HepG2 (cell line): ENCODE results near the gene TOP1. TPM values are rescaled to one million over a fixed set of nuclear protein-coding genes. Genes with fewer than 3 reads are reported as not detected.

ENCODE experiments used
- ATAC-seq: fragments of 200-7000 bp; cut with Tn5 transposase; 3 replicates; pipeline ENCODE4 v1.9.1; 2020; ENCODE audit warnings: mild to moderate bottlenecking, moderate library complexity
- BruUV-seq: library from RNA; stranded (reverse); fragments of 400-500 nt; replicated peaks from 2 replicates; lab custom pipeline; 2021; lab: Mats Ljungman, UMichigan
- CTCF ChIA-PET: fragments of 300-600 bp; formaldehyde crosslinking; extraction: SDS; loops from one replicate; lab custom pipeline; 2021; ENCODE audit warnings: low total read pairs, inconsistent platforms, low intra/inter-chr PET ratio; lab: Yijun Ruan, JAX
- POLR2A ChIA-PET: fragments of 350-600 bp; sonication (Branson Sonifier 250); formaldehyde crosslinking; loops from one replicate; lab custom pipeline; 2020; ENCODE audit warnings: antibody characterized with exemption, inconsistent platforms; lab: Yijun Ruan, JAX
- DNase-seq: peaks from one replicate; pipeline ENCODE4 v3.0.0-alpha.2; 2015; ENCODE audit warnings: low spot score
- FAIRE-seq: peaks from 3 replicates; lab custom pipeline; 2011; peaks lifted over from hg19 to GRCh38; lab: Jason Lieb, UNC
- H2AFZ ChIP-seq: one replicate; pipeline ENCODE4 v1.6.1; 2011; ENCODE audit warnings: low read length, inconsistent platforms
- H3K27ac ChIP-seq: fragments of 300-600 bp; 3 replicates; pipeline ENCODE4 v1.8.0; 2011; ENCODE audit warnings: mixed run types, mild to moderate bottlenecking, mixed read lengths, low read length, inconsistent platforms; ENCODE audit not compliant: insufficient read depth; ENCODE audit errors: extremely low read length
- H3K27me3 ChIP-seq, 2 experiments: fragments of 200-600 bp in 1 of 2; 2 replicates in 1 of 2; 3 replicates in 1 of 2; pipeline versions ENCODE4 v1.6.0 to v1.8.0; 2011; ENCODE audit warnings: low read length in 2 of 2, mild to moderate bottlenecking in 2 of 2, moderate library complexity in 2 of 2, inconsistent platforms in 1 of 2; ENCODE audit not compliant: insufficient read depth in 2 of 2, control insufficient read depth in 1 of 2
- H3K36me3 ChIP-seq, 2 experiments: fragments of 200-600 bp in 1 of 2; replicated peaks in 1 of 2; 2 replicates in 1 of 2; 3 replicates in 1 of 2; pipeline versions ENCODE4 v1.5.1 to v1.8.0; 2011; ENCODE audit warnings: low read length in 2 of 2, inconsistent platforms in 1 of 2; ENCODE audit not compliant: insufficient read depth in 2 of 2, control insufficient read depth in 1 of 2
- H3K4me1 ChIP-seq: 2 replicates; pipeline ENCODE4 v1.5.1; 2012; ENCODE audit warnings: low read length, inconsistent platforms; ENCODE audit not compliant: insufficient read depth
- H3K4me2 ChIP-seq: 2 replicates; pipeline ENCODE4 v1.6.0; 2011; ENCODE audit warnings: low read depth, low read length, inconsistent platforms
- H3K4me3 ChIP-seq, 3 experiments: fragments of 200-600 bp in 1 of 3; sonication (generic), shearing (Covaris generic) in 1 of 3; replicated peaks in 1 of 3; 2 replicates each; pipeline ENCODE4 v1.5.1; 2011 to 2016; ENCODE audit warnings: low read length in 3 of 3, inconsistent platforms in 2 of 3, low read depth in 2 of 3, mild to moderate bottlenecking in 2 of 3, control low read depth in 1 of 3, mixed read lengths in 1 of 3; ENCODE audit not compliant: insufficient read depth in 1 of 3
- H3K79me2 ChIP-seq: one replicate; pipeline ENCODE4 v1.6.1; 2011; ENCODE audit warnings: low read length, inconsistent platforms; ENCODE audit not compliant: insufficient read depth
- H3K9ac ChIP-seq: 2 replicates; pipeline ENCODE4 v1.6.0; 2011; ENCODE audit warnings: mild to moderate bottlenecking, low read depth, low read length, inconsistent platforms; ENCODE audit not compliant: insufficient read depth
- H3K9me3 ChIP-seq: 2 replicates; pipeline ENCODE4 v1.5.1; 2012; ENCODE audit warnings: mild to moderate bottlenecking, low read length
- H4K20me1 ChIP-seq: 2 replicates; pipeline ENCODE4 v1.6.0; 2011; ENCODE audit warnings: inconsistent platforms, mild to moderate bottlenecking, low read length, moderate library complexity; ENCODE audit not compliant: insufficient read depth
- CBX2 ChIP-seq, 2 experiments: fragments of 200-600 bp in 1 of 2; sonication (generic); formaldehyde crosslinking in 1 of 2; IDR thresholded peaks; 2 replicates each; pipeline versions ENCODE4 v1.7.0 to v1.8.1; 2018 to 2022; ENCODE audit warnings: low read depth in 2 of 2, low read length in 1 of 2, mild to moderate bottlenecking in 1 of 2, missing genetic modification reagents in 1 of 2
- KLF6 ChIP-seq: IDR thresholded peaks from 2 replicates; pipeline ENCODE4 v1.8.0; 2016; ENCODE audit warnings: missing biosample characterization, missing genetic modification reagents
- POLR2A ChIP-seq, 2 experiments: IDR thresholded peaks; 2 replicates each; pipeline ENCODE4 v1.6.1; 2011; ENCODE audit warnings: low read depth in 2 of 2, low read length in 2 of 2, mild to moderate bottlenecking in 1 of 2, moderate library complexity in 1 of 2; ENCODE audit not compliant: insufficient read depth in 1 of 2
- ZFY ChIP-seq: sonication (generic); formaldehyde crosslinking; IDR thresholded peaks from 2 replicates; pipeline ENCODE4 v1.4.0; 2020; ENCODE audit warnings: missing genetic modification reagents
- WGBS: methylation state at CpG from one replicate; pipeline ENCODE4 v1.1.6; 2017; ENCODE audit warnings: low lambda C conversion rate; 5-methylcytosine and 5-hydroxymethylcytosine counted together
- in situ Hi-C: cut with HindIII; loops from 2 replicates; pipeline ENCODE4 v1.10.0; 2017; ENCODE audit warnings: low pct_unique_long_range_greater_than_20kb; ENCODE audit not compliant: extremely low pct_ligation_motif_present
- intact Hi-C: fragments of 100-400 bp; cut with micrococcal nuclease; formaldehyde crosslinking; loops from one replicate; pipeline ENCODE4 v1.10.0; 2022; ENCODE audit not compliant: unreplicated experiment
- polyA plus RNA-seq, 8 experiments: library from polyadenylated mRNA; depleted of rRNA in 3 of 8; stranded (reverse) in 7 of 8; unstranded in 1 of 8; fragments of >200 nt; fragmentation: Illumina TruSeq in 4 of 8; extraction: Trizol in 4 of 8; gene quantifications; 2 replicates each; pipeline versions ENCODE4 v1.2.1 to v1.2.3, GENCODE V29; 2011 to 2016; ENCODE audit warnings: low read depth in 4 of 8, missing spikeins in 1 of 8, mixed read lengths in 1 of 8; ENCODE audit not compliant: insufficient read depth in 1 of 8
- total RNA-seq, 5 experiments: library from RNA; depleted of rRNA; stranded (reverse); fragments of >200 nt; fragmentation: Illumina TruSeq; extraction: Trizol; gene quantifications; 2 replicates each; pipeline ENCODE4 v1.2.3, GENCODE V29; 2016; ENCODE audit warnings: low read depth in 1 of 5
- TF ChIP-seq, protein P1 (sequence below): sonication (generic); formaldehyde crosslinking; IDR thresholded peaks from 2 replicates; pipeline ENCODE4 v1.5.1; 2020; ENCODE audit warnings: mild to moderate bottlenecking, missing genetic modification reagents, moderate library complexity

TOP1 gene
- total and polyA plus RNA-seq, 2 of the 13 experiments (the other 11 are each of a cell fraction or from before 2014, with no cell fraction given) = 10.2 to 19.4 TPM

- no peaks in the 10 kb centered on the region for H3K27me3 ChIP-seq
- no peak overlapping the region for H3K9ac ChIP-seq
- peaks cover 2% of the 10 kb centered on the region; the same call in 1 of the 2 replicates for H3K4me1 ChIP-seq
- WGBS = 96% methylated on average over 11 of the region's 11 CpGs
- H3K36me3 ChIP-seq = peaks cover 69 to 90% of the 10 kb centered on the region in 2 experiments
- H3K79me2 ChIP-seq = peaks cover 16% of the 10 kb centered on the region
- DNase-seq (no peak), FAIRE-seq (no peak), ATAC-seq (no peak)
- CTCF ChIA-PET = no interaction called here
- peaks cover 10% of the 10 kb centered on the region; the same call in 1 of the 2 replicates for H4K20me1 ChIP-seq
- TF ChIP-seq POLR2A (IDR thresholded peaks at IDR 0.05; ENCODE audit: insufficient read depth in 1 of 2, low read depth in 2 of 2, low read length in 2 of 2) = 0 out of 4 replicates have a peak, but pooled peaks of 1 of the 2 experiments have one; percentile 30
- no peak for TF ChIP-seq CBX2 (IDR thresholded peaks at IDR 0.05; ENCODE audit: low read depth, low read length)
- TF ChIP-seq CBX2 (CRISPR knock-in tag; IDR thresholded peaks at IDR 0.05; ENCODE audit: low read depth) = no peak
- TF ChIP-seq, protein P1, sequence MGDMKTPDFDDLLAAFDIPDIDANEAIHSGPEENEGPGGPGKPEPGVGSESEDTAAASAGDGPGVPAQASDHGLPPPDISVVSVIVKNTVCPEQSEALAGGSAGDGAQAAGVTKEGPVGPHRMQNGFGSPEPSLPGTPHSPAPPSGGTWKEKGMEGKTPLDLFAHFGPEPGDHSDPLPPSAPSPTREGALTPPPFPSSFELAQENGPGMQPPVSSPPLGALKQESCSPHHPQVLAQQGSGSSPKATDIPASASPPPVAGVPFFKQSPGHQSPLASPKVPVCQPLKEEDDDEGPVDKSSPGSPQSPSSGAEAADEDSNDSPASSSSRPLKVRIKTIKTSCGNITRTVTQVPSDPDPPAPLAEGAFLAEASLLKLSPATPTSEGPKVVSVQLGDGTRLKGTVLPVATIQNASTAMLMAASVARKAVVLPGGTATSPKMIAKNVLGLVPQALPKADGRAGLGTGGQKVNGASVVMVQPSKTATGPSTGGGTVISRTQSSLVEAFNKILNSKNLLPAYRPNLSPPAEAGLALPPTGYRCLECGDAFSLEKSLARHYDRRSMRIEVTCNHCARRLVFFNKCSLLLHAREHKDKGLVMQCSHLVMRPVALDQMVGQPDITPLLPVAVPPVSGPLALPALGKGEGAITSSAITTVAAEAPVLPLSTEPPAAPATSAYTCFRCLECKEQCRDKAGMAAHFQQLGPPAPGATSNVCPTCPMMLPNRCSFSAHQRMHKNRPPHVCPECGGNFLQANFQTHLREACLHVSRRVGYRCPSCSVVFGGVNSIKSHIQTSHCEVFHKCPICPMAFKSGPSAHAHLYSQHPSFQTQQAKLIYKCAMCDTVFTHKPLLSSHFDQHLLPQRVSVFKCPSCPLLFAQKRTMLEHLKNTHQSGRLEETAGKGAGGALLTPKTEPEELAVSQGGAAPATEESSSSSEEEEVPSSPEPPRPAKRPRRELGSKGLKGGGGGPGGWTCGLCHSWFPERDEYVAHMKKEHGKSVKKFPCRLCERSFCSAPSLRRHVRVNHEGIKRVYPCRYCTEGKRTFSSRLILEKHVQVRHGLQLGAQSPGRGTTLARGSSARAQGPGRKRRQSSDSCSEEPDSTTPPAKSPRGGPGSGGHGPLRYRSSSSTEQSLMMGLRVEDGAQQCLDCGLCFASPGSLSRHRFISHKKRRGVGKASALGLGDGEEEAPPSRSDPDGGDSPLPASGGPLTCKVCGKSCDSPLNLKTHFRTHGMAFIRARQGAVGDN (CRISPR knock-in tag) = peak; percentile 4; the same call in 1 of the 2 replicates
- no peak overlapping the region for H2AFZ ChIP-seq
- intact Hi-C loops (no loop called here), in situ Hi-C loops (no loop called here)
- no peaks in the 10 kb centered on the region for H3K9me3 ChIP-seq
- POLR2A ChIA-PET = no interaction called here
- no TSS peak for BruUV-seq
- no peak overlapping the region for H3K4me2 ChIP-seq
- no peak overlapping the region for H3K27ac ChIP-seq
- no peak overlapping the region for H3K4me3 ChIP-seq
Measured at GRCh38 chr20:41162396-41162795, 133.8 kb downstream of the TOP1 start.

DNA sequence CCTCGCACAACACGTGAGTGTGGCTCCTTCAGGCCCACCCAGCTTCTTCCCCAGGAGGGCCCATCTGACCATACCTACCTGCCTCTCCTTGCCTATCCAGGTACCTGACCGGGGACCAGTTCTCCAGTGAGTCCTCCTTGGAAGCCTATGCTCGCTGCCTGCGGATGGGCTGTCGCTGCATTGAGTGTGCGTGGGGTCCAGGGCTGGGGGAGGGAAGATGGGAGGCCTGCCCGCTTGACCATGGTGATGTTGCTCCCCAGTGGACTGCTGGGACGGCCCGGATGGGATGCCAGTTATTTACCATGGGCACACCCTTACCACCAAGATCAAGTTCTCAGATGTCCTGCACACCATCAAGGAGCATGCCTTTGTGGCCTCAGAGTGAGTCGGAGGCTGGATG lies 135.2 kb downstream of the TOP1 start:
- WGBS = 94% methylated on average over 11 of the region's 11 CpGs
- in situ Hi-C loops = no loop called here
- CTCF ChIA-PET = no interaction called here
- FAIRE-seq (no peak), ATAC-seq (no peak), DNase-seq (no peak)
- POLR2A ChIA-PET = no interaction called here
- Histone ChIP-seq H3K4me3 (no peak overlapping the region), H3K27me3 (no peaks in the 10 kb centered on the region), H3K4me1 (no peaks in the 10 kb centered on the region), H3K79me2 (peaks cover 3% of the 10 kb centered on the region), H3K27ac (no peak overlapping the region), H3K4me2 (no peak overlapping the region), H4K20me1 (no peaks in the 10 kb centered on the region), H2AFZ (no peak overlapping the region), H3K36me3 (peaks cover 77 to 99% of the 10 kb centered on the region in 2 experiments), H3K9ac (no peak overlapping the region), H3K9me3 (no peaks in the 10 kb centered on the region)
- TF ChIP-seq ZFY (no peak), KLF6 (CRISPR knock-in tag) (no peak)
- no TSS peak for BruUV-seq
- intact Hi-C loops = no loop called here
